Panc1 (cell line): ENCODE measurements around the gene LRMDA. TPM values are rescaled to one million over a fixed set of nuclear protein-coding genes. Genes with fewer than 3 reads are reported as not detected.

Experiments used
- ATAC-seq: fragments of 200-7000 bp; cut with Tn5 transposase; 2 replicates; pipeline ENCODE4 v1.9.1; 2020; ENCODE audit warnings: mild to moderate bottlenecking, moderate library complexity
- BruUV-seq: library from RNA; stranded (reverse); fragments of 400-500 nt; replicated peaks from 2 replicates; lab custom pipeline; 2021; lab: Mats Ljungman, UMichigan
- CTCF ChIA-PET: fragments of 300-600 bp; sonication (Branson Sonifier 250); formaldehyde crosslinking; loops from one replicate; lab custom pipeline; 2022; ENCODE audit warnings: antibody characterized with exemption; lab: Charles Lee
- POLR2A ChIA-PET: fragments of 300-600 bp; sonication (Branson Sonifier 250); formaldehyde crosslinking; loops from one replicate; lab custom pipeline; 2022; ENCODE audit warnings: antibody characterized with exemption; lab: Charles Lee
- DNase-seq: peaks from one replicate; pipeline ENCODE4 v3.0.0-alpha.2; 2010; ENCODE audit warnings: low read depth, low spot score
- H3K27ac ChIP-seq: 2 replicates; pipeline ENCODE4 v1.5.1; 2011; ENCODE audit warnings: mild to moderate bottlenecking, low read length, inconsistent platforms
- H3K27me3 ChIP-seq: fragments of 200-500 bp; sonication (Bioruptor generic); 2 replicates; pipeline ENCODE4 v1.6.0; 2014; ENCODE audit warnings: low read length, inconsistent platforms; ENCODE audit not compliant: control insufficient read depth, insufficient read depth
- H3K36me3 ChIP-seq: fragments of 200-500 bp; sonication (Bioruptor generic); 2 replicates; pipeline ENCODE4 v1.5.1; 2014; ENCODE audit warnings: inconsistent platforms, mild to moderate bottlenecking, low read length, moderate library complexity; ENCODE audit not compliant: control insufficient read depth, insufficient read depth
- H3K4me1 ChIP-seq: 2 replicates; pipeline ENCODE4 v1.5.1; 2011; ENCODE audit warnings: inconsistent platforms, mild to moderate bottlenecking, low read length, moderate library complexity; ENCODE audit not compliant: control insufficient read depth, insufficient read depth
- H3K4me3 ChIP-seq, 2 experiments: 2 replicates each; pipeline ENCODE4 v1.5.1; 2011 to 2012; ENCODE audit warnings: low read depth in 2 of 2, low read length in 2 of 2, mild to moderate bottlenecking in 2 of 2, inconsistent platforms in 1 of 2, moderate library complexity in 1 of 2
- H3K9me3 ChIP-seq: fragments of 200-500 bp; sonication (Bioruptor generic); 2 replicates; pipeline ENCODE4 v1.5.1; 2014; ENCODE audit warnings: low read depth, mild to moderate bottlenecking, inconsistent platforms, low read length, moderate library complexity; ENCODE audit not compliant: control insufficient read depth, insufficient read depth
- POLR2AphosphoS5 ChIP-seq: IDR thresholded peaks from 2 replicates; pipeline ENCODE4 v1.6.1; 2012; ENCODE audit warnings: mild to moderate bottlenecking, low read depth, low read length, moderate library complexity
- SIN3A ChIP-seq: IDR thresholded peaks from 2 replicates; pipeline ENCODE4 v1.6.1; 2012; ENCODE audit warnings: low read depth, mild to moderate bottlenecking, low read length, moderate library complexity, borderline replicate concordance; ENCODE audit not compliant: insufficient read depth
- TCF7L2 ChIP-seq: IDR thresholded peaks from 2 replicates; pipeline ENCODE4 v1.6.1; 2011; ENCODE audit warnings: mild to moderate bottlenecking, low read depth, low read length, inconsistent platforms
- in situ Hi-C: cut with HindIII; loops from 2 replicates; pipeline ENCODE4 v1.10.0; 2016; ENCODE audit warnings: low sequenced_read_pairs, low pct_unique_long_range_greater_than_20kb
- intact Hi-C: fragments of 100-400 bp; cut with micrococcal nuclease; formaldehyde crosslinking; loops from one replicate; pipeline ENCODE4 v1.10.0; 2022; ENCODE audit not compliant: unreplicated experiment
- total RNA-seq: library from RNA; stranded (reverse); gene quantifications from one replicate; pipeline ENCODE4 v1.2.1, GENCODE V29; 2021; ENCODE audit not compliant: unreplicated experiment
- TF ChIP-seq, protein P1 (sequence below), 2 experiments: IDR thresholded peaks; 2 replicates each; pipeline ENCODE4 v1.6.1; 2011 to 2012; ENCODE audit warnings: low read depth in 2 of 2, control low read depth in 1 of 2, low read length in 1 of 2, mild to moderate bottlenecking in 1 of 2, moderate library complexity in 1 of 2; ENCODE audit not compliant: insufficient read depth in 1 of 2
- TF ChIP-seq, protein P2 (sequence below): fragments of 450-650 bp; IDR thresholded peaks from 2 replicates; pipeline ENCODE4 v1.5.1; 2017; ENCODE audit warnings: mild to moderate bottlenecking

The LRMDA gene
- total RNA-seq, 1 experiment from 2014 or later: 1.2 TPM

DNA sequence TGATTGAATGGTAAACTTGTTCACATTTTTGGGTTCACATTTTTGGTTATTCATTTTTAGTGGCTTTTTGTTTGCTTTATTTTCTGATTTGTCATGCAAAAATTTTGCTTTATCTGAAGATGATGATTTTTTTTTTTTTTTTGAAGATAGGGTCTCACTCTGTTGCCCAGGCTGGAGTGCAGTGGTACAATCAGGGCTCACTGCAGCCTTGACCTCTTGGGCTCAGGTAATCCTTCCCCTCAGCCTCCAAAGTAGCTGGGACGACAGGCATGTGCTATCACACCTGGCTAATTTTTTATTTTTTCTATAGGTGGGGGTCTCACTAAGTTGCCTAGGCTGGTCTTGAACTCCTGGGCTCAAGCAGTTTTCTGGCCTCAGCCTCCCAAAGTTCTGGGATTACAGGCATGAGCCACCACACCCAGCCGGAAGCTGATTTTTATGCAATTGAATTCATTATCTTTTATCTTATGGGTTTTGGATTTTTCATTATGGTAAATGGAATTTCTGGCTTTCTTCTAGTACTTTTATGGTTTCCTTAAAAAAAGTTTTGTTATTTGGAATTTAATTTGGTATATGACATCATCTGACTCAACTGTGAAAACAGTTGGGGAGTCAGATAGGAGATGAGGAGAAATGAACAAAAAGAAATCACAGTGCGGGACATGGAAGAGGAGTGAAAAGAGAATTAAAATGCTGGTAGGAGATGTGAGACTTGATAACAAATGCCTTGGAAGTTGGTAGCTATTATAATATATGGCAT, 158.7 kb downstream of the LRMDA start:
- ChIA-PET POLR2A (no interaction called here), CTCF (no interaction called here)
- ATAC-seq (no peak), DNase-seq (no peak)
- H3K9me3 ChIP-seq: no peaks in the 10 kb centered on the region
- H3K4me3 ChIP-seq: no peak overlapping the region
- BruUV-seq: no TSS peak
- intact Hi-C loops: no loop called here
- TF ChIP-seq, protein P1, sequence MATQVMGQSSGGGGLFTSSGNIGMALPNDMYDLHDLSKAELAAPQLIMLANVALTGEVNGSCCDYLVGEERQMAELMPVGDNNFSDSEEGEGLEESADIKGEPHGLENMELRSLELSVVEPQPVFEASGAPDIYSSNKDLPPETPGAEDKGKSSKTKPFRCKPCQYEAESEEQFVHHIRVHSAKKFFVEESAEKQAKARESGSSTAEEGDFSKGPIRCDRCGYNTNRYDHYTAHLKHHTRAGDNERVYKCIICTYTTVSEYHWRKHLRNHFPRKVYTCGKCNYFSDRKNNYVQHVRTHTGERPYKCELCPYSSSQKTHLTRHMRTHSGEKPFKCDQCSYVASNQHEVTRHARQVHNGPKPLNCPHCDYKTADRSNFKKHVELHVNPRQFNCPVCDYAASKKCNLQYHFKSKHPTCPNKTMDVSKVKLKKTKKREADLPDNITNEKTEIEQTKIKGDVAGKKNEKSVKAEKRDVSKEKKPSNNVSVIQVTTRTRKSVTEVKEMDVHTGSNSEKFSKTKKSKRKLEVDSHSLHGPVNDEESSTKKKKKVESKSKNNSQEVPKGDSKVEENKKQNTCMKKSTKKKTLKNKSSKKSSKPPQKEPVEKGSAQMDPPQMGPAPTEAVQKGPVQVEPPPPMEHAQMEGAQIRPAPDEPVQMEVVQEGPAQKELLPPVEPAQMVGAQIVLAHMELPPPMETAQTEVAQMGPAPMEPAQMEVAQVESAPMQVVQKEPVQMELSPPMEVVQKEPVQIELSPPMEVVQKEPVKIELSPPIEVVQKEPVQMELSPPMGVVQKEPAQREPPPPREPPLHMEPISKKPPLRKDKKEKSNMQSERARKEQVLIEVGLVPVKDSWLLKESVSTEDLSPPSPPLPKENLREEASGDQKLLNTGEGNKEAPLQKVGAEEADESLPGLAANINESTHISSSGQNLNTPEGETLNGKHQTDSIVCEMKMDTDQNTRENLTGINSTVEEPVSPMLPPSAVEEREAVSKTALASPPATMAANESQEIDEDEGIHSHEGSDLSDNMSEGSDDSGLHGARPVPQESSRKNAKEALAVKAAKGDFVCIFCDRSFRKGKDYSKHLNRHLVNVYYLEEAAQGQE (IDR thresholded peaks at IDR 0.05; ENCODE audit: insufficient read depth in 1 of 2, low read depth in 2 of 2, low read length in 1 of 2): no peak
- TF ChIP-seq SIN3A: no peak
- TF ChIP-seq POLR2AphosphoS5: no peak
- no peak for TF ChIP-seq TCF7L2
- H3K36me3 ChIP-seq: no peaks in the 10 kb centered on the region
- H3K27ac ChIP-seq: no peak overlapping the region
- in situ Hi-C loops: no loop called here
- no peaks in the 10 kb centered on the region for H3K4me1 ChIP-seq
- peaks cover 2% of the 10 kb centered on the region; the same call in 1 of the 2 replicates for H3K27me3 ChIP-seq

DNA sequence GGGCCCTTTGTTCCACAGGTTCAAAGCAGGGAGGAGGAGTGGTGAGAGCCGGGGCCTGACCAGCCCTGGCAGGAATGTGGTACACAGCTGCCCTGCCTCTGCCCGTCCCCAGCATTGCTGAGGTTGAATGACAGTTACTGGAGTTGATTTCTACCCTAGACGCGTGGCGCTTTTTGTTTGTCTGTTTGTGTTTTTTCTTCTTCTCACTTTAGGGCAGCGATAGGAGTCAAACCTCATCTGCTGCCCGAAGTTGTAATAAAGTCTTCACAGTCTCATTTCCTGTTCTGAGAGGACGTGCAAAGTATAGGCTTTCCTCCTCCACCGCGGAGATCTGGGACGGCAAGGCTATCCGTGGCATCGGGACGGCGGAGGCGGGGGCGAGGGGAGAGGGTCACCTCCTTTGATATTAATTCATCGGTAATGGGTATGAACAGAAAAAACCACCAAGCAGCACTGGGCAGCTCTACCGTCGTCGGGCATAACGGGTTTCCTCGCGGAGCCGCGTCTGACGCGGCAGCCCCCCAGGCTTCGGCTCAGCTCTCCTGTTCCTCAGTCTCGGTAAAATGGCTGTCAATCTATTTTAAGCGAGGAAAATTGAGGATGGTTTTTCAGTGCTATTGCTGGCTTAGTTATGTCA, 160.8 kb downstream of the LRMDA start:
- no peaks in the 10 kb centered on the region for H3K9me3 ChIP-seq
- CTCF ChIA-PET: no interaction called here
- TF ChIP-seq SIN3A (no peak), TCF7L2 (no peak), POLR2AphosphoS5 (no peak)
- TF ChIP-seq, protein P1 (IDR thresholded peaks at IDR 0.05; ENCODE audit: insufficient read depth in 1 of 2, low read depth in 2 of 2, low read length in 1 of 2): no peak
- TF ChIP-seq, protein P2, sequence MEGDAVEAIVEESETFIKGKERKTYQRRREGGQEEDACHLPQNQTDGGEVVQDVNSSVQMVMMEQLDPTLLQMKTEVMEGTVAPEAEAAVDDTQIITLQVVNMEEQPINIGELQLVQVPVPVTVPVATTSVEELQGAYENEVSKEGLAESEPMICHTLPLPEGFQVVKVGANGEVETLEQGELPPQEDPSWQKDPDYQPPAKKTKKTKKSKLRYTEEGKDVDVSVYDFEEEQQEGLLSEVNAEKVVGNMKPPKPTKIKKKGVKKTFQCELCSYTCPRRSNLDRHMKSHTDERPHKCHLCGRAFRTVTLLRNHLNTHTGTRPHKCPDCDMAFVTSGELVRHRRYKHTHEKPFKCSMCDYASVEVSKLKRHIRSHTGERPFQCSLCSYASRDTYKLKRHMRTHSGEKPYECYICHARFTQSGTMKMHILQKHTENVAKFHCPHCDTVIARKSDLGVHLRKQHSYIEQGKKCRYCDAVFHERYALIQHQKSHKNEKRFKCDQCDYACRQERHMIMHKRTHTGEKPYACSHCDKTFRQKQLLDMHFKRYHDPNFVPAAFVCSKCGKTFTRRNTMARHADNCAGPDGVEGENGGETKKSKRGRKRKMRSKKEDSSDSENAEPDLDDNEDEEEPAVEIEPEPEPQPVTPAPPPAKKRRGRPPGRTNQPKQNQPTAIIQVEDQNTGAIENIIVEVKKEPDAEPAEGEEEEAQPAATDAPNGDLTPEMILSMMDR: no peak
- DNase-seq (no peak), ATAC-seq (no peak)
- POLR2A ChIA-PET: no interaction called here
- intact Hi-C loops: no loop called here
- H3K27me3 ChIP-seq: peaks cover 4% of the 10 kb centered on the region
- in situ Hi-C loops: no loop called here
- H3K4me3 ChIP-seq: no peak overlapping the region
- no peaks in the 10 kb centered on the region for H3K36me3 ChIP-seq
- no peaks in the 10 kb centered on the region for H3K4me1 ChIP-seq
- no peak overlapping the region for H3K27ac ChIP-seq
- BruUV-seq: no TSS peak
